ENCODE measurements around the gene G6PC1.
"Not testable (repeated sequence)": the region's sequence is repeated elsewhere in the genome, so short reads cannot be mapped to it uniquely, and the experiment has no call there.

G6PC1 gene

DNA sequence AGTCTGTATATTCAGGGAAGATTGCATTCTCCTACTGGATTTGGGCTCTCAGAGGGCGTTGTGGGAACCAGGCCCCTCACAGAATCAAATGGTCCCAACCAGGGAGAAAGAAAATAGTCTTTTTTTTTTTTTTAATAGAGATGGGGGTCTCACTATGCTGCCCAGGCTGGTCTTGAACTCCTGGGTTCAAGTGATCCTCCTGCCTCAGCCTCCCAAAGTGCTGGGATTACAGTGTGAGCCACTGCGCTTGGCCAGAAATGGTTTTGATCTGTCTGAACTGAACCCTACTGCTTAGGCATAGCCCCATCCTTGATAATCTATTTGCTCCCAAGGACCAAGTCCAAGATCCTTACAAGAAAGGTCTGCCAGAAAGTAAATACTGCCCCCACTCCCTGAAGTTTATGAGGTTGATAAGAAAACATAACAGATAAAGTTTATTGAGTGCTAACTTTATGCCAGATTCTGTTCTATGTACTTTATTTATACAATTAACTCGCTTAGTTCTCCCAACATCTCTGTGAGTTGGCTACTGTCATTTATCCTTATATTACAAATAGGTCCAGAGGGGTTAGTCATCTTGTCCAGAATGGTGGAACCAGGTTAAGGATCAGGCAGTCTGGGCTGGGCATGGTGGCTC is 13.5 kb downstream of the G6PC1 start:
- Histone ChIP-seq H3K27me3 (ENCODE audit: insufficient read depth, poor library complexity, severe bottlenecking) (no peaks in the 10 kb centered on the region), H3K27ac (replicated peaks) (no peak overlapping the region), H3K4me3 (replicated peaks; ENCODE audit: insufficient read depth, low read length) (no peak overlapping the region)
- no peak for TF ChIP-seq CTCF (IDR thresholded peaks at IDR 0.05; ENCODE audit: insufficient read depth, low read length)
- no peak for TF ChIP-seq GABPA (IDR thresholded peaks at IDR 0.05; ENCODE audit: low read depth)
- TF ChIP-seq SPI1 (IDR thresholded peaks at IDR 0.05; ENCODE audit: borderline replicate concordance, low read depth), result no peak
- TF ChIP-seq, protein P1, sequence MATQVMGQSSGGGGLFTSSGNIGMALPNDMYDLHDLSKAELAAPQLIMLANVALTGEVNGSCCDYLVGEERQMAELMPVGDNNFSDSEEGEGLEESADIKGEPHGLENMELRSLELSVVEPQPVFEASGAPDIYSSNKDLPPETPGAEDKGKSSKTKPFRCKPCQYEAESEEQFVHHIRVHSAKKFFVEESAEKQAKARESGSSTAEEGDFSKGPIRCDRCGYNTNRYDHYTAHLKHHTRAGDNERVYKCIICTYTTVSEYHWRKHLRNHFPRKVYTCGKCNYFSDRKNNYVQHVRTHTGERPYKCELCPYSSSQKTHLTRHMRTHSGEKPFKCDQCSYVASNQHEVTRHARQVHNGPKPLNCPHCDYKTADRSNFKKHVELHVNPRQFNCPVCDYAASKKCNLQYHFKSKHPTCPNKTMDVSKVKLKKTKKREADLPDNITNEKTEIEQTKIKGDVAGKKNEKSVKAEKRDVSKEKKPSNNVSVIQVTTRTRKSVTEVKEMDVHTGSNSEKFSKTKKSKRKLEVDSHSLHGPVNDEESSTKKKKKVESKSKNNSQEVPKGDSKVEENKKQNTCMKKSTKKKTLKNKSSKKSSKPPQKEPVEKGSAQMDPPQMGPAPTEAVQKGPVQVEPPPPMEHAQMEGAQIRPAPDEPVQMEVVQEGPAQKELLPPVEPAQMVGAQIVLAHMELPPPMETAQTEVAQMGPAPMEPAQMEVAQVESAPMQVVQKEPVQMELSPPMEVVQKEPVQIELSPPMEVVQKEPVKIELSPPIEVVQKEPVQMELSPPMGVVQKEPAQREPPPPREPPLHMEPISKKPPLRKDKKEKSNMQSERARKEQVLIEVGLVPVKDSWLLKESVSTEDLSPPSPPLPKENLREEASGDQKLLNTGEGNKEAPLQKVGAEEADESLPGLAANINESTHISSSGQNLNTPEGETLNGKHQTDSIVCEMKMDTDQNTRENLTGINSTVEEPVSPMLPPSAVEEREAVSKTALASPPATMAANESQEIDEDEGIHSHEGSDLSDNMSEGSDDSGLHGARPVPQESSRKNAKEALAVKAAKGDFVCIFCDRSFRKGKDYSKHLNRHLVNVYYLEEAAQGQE (IDR thresholded peaks at IDR 0.05; ENCODE audit: insufficient replicate concordance, low read depth), result no peak
- DNase-seq (ENCODE audit: low read depth in 1 of 2, low spot score in 1 of 2), result no peak

- DNase-seq (ENCODE audit: low read depth in 1 of 2, low spot score in 1 of 2); H3K27me3 ChIP-seq (ENCODE audit: insufficient read depth, poor library complexity, severe bottlenecking); H3K4me3 ChIP-seq (replicated peaks; ENCODE audit: insufficient read depth, low read length); H3K27ac ChIP-seq (replicated peaks): not testable (repeated sequence)
Observed at GRCh38 chr17:42915288-42915687, 14.7 kb downstream of the G6PC1 start.

DNA sequence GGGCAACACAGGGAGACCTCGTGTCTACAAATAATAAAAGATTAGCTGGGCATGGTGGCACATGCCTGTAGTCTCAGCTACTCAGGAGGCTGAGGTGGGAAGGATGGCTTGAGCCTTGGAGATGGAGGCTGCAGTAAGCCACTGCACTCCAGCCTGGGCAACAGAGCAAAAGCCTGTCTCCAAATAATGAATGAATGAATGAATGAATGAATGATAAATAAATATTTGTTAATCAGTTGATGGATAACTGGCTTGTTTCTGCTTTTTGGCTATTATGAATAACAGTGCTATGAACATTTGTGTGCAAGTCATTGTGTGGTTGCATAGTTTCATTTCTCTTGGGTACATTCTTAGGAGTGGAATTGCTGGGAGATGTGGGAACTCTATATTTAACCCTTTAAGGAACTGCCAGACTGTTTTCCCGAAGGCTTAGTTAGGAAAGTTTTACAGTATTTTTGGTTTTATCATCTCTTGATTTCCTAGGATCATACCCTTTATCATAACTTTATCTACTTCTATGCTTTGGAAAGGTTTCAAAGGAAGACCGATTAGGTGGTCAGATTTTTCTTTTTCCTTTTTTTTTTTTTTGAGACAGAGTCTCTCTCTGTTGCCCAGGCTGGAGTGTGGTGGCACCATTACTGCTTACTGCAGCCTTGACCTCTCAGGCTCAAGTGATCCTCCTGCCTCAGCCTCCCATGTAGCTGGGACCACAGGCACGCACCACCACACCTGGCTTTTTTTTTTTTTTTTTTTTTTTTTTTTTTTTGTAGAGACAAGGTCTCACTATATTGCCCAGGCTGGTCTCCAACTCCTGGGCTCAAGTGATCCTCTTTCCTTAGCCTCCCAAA is 16.0 kb downstream of the G6PC1 start:
- not testable (repeated sequence) for H3K27me3 ChIP-seq (ENCODE audit: insufficient read depth, poor library complexity, severe bottlenecking); DNase-seq (ENCODE audit: low read depth in 1 of 2, low spot score in 1 of 2)

GRCh38 chr17:42917236-42917603 is 16.6 kb downstream of the G6PC1 start:
- no peak for DNase-seq (ENCODE audit: low read depth in 1 of 2, low spot score in 1 of 2)
- no peak overlapping the region for H3K27ac ChIP-seq (replicated peaks)
- TF ChIP-seq POLR2AphosphoS5 (IDR thresholded peaks at IDR 0.05; ENCODE audit: low read depth) (no peak), CTCF (IDR thresholded peaks at IDR 0.05; ENCODE audit: insufficient read depth, low read length) (no peak), SPI1 (IDR thresholded peaks at IDR 0.05; ENCODE audit: borderline replicate concordance, low read depth) (no peak), GABPA (IDR thresholded peaks at IDR 0.05; ENCODE audit: low read depth) (no peak)
- TF ChIP-seq, protein P1 (IDR thresholded peaks at IDR 0.05; ENCODE audit: insufficient replicate concordance, low read depth), result no peak
- no peaks in the 10 kb centered on the region for H3K27me3 ChIP-seq (ENCODE audit: insufficient read depth, poor library complexity, severe bottlenecking)
- H3K4me3 ChIP-seq (replicated peaks; ENCODE audit: insufficient read depth, low read length), result no peak overlapping the region

More for the DNA sequence above, 16.0 kb downstream of the G6PC1 start:
- not testable (repeated sequence) for H3K4me3 ChIP-seq (replicated peaks; ENCODE audit: insufficient read depth, low read length); H3K27ac ChIP-seq (replicated peaks)

Measured in HL-60 (cell line).